Measurements from ENCODE around the gene USP35. TPM values are rescaled to one million over a fixed set of nuclear protein-coding genes. Genes with fewer than 3 reads are reported as not detected.
A peak's percentile ranks its signal among the peaks of the same experiment; 100 is the strongest.

The USP35 gene, protein sequence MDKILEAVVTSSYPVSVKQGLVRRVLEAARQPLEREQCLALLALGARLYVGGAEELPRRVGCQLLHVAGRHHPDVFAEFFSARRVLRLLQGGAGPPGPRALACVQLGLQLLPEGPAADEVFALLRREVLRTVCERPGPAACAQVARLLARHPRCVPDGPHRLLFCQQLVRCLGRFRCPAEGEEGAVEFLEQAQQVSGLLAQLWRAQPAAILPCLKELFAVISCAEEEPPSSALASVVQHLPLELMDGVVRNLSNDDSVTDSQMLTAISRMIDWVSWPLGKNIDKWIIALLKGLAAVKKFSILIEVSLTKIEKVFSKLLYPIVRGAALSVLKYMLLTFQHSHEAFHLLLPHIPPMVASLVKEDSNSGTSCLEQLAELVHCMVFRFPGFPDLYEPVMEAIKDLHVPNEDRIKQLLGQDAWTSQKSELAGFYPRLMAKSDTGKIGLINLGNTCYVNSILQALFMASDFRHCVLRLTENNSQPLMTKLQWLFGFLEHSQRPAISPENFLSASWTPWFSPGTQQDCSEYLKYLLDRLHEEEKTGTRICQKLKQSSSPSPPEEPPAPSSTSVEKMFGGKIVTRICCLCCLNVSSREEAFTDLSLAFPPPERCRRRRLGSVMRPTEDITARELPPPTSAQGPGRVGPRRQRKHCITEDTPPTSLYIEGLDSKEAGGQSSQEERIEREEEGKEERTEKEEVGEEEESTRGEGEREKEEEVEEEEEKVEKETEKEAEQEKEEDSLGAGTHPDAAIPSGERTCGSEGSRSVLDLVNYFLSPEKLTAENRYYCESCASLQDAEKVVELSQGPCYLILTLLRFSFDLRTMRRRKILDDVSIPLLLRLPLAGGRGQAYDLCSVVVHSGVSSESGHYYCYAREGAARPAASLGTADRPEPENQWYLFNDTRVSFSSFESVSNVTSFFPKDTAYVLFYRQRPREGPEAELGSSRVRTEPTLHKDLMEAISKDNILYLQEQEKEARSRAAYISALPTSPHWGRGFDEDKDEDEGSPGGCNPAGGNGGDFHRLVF
- 1 to 10 TPM; 8.0 to 8.6 TPM for total RNA-seq

DNA sequence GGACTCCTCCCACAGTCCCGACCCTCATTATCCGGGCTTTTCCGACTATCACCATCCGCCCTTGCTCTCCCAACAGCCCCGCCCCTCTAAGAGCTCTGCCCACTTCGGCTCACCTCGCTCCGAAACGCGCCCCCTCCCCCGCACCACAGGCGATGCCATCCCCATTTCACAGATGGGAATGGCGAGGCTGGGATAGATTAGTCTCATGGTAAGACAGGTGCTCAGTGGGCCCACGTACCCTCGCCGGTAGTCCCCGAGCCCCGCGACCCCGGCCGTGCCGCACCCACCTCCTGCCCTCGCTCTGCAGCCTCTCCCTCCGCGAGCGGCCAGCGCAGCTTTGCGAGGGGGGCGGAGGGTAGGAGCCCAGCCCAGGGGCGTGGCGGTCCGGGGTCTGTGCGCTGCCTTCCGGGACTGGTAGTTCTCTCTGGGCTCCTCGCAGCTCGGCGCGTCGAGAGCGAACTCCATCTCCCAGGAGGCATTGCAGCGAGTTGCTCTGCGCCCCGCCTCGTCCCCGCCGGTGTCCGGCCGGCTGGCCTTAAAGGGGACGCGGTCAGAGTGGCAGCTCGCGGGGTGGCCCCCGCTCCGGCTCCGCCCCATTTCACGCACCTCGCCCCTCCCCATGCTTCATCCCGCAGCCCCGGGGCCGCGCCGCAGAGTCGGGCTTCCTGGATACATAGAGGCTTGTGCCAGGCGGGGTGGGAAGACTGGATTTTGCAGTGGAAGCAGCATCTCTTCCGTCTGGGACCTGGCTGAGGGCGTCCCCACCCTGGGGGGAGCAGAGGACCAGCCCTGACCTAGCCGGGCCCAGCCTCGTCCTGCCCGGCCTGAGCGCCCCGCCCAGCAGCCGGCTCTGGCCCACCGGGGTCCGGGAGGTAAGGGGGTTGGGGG lies at the start of gene USP35, which contains the start of gene KCTD21:
TSS of gene USP35 (plus strand) at position 634 of the 888 bp plus-strand sequence. CDS start 7,327 bp downstream, outside the sequence.
TSS of gene KCTD21 (minus strand) at position 341 of the 888 bp plus-strand sequence. CDS start 14,072 bp downstream, outside the sequence.
- peak within 1 kb of the TSS; percentile 89 to 91 for H3K4me3 ChIP-seq
- H3K27me3 ChIP-seq = no peaks in the 10 kb centered on the region
- TF ChIP-seq, protein P1, sequence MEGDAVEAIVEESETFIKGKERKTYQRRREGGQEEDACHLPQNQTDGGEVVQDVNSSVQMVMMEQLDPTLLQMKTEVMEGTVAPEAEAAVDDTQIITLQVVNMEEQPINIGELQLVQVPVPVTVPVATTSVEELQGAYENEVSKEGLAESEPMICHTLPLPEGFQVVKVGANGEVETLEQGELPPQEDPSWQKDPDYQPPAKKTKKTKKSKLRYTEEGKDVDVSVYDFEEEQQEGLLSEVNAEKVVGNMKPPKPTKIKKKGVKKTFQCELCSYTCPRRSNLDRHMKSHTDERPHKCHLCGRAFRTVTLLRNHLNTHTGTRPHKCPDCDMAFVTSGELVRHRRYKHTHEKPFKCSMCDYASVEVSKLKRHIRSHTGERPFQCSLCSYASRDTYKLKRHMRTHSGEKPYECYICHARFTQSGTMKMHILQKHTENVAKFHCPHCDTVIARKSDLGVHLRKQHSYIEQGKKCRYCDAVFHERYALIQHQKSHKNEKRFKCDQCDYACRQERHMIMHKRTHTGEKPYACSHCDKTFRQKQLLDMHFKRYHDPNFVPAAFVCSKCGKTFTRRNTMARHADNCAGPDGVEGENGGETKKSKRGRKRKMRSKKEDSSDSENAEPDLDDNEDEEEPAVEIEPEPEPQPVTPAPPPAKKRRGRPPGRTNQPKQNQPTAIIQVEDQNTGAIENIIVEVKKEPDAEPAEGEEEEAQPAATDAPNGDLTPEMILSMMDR (IDR thresholded peaks at IDR 0.05) = no peak
- no peaks in the 10 kb centered on the region for H3K9me3 ChIP-seq
- peak within 1 kb of the TSS; percentile 89 to 91 for H3K27ac ChIP-seq
- no peaks in the 10 kb centered on the region for H3K36me3 ChIP-seq
- DNase-seq (ENCODE audit: low spot score) = peak; percentile 97
- peaks cover 0 to 55% of the 10 kb centered on the region in 2 donors for H3K4me1 ChIP-seq

DNA sequence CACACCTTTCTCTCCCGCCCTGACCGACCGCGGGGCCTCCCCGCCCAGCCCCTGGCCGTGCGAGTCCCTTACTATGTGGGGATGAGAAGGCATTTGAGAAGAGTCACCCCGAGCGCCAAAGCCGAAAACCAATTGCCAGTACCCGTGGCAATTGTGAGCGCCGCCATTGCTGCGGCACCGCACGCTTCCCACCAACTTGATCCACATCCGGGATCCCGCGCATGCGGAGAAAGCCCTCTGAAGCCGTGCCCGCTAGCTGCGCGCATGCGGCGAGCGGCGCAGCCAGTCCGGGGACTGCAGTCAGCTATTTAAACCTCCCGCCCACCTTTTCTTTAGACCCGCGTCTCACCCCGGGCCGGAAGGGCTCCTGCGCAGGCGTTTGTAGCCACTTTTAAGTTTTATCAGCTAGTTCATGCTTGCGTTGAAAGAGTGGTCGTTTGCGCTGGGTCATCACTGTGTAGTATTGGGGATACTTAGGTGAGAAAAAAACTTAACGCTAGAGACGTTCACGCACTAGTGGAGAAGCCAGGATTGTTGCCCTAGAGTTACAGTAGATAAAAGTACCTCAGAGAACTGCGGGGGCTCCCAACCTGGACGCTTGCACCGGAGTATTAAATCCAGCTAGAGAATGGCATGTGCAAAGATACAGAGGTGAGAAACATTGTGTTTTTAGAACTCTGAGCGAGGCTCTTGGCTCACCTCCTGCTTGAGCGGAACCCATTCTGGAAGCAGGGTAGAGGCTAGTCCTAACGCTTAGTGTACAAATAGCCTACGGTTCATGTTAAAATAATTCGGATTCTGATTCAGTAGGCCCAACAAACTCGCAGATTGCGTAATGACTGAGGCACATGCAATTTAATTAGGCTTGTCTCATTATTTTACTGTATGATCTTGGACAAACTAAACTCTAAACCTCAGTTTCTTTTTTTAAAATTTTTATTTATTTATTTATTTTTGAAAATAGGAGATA lies 49.0 kb upstream of the USP35 start, which contains the start of gene ALG8:
TSS of gene ALG8 (minus strand) at position 205 of the 970 bp plus-strand sequence. CDS start at position 167, 38 bp downstream.
- H3K27me3 ChIP-seq = no peaks in the 10 kb centered on the region
- H3K4me1 ChIP-seq = peaks cover 0 to 16% of the 10 kb centered on the region in 2 donors
- no peaks in the 10 kb centered on the region for H3K9me3 ChIP-seq
- DNase-seq (ENCODE audit: low spot score) = peak; percentile 94
- H3K27ac ChIP-seq = peak within 1 kb of the TSS; percentile 69 to 76
- TF ChIP-seq, protein P1 (IDR thresholded peaks at IDR 0.05) = peak in 1 of 2 donors; percentile 16
- H3K36me3 ChIP-seq = no peaks in the 10 kb centered on the region
- peak within 1 kb of the TSS; percentile 53 to 85 for H3K4me3 ChIP-seq

DNA sequence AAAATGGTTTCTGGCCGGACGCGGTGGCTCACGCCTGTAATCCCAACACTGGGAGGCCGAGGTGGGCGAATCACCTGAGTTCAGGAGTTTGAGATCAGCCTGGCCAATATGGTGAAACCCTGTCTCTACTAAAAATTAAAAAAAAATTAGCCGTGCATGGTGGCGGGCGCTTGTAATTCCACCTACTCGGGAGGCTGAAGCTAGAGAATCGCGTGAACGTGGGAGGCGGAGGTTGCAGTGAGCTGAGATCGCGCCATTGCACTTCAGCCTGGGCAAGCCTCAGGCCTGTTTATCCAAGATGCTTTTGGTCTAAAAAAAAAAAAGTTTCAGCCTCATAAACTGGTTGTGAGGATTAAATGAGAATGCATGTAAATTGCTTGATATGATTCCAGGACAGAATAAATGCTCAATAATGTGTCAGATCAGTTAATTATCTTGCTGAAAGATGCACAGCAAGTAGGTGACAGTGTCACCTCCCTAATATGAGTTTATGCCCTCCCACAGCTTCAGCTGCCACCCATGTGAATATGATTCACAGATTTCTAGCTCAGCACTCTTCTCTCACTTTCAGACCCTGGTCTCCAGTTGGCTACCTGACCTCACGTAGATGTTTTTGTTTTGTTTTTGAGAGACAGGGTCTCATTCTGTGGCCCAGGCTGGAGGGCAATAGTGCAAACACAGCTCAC lies 48.2 kb upstream of the USP35 start:
- no peaks in the 10 kb centered on the region for H3K36me3 ChIP-seq
- no peak for DNase-seq (ENCODE audit: low spot score)
- peak overlapping the region; percentile 53 to 85 for H3K4me3 ChIP-seq
- H3K9me3 ChIP-seq = no peaks in the 10 kb centered on the region
- H3K27me3 ChIP-seq = no peaks in the 10 kb centered on the region
- TF ChIP-seq, protein P1 (IDR thresholded peaks at IDR 0.05) = no peak
- no peak overlapping the region for H3K27ac ChIP-seq
- peaks cover 0 to 16% of the 10 kb centered on the region in 2 donors for H3K4me1 ChIP-seq

DNA sequence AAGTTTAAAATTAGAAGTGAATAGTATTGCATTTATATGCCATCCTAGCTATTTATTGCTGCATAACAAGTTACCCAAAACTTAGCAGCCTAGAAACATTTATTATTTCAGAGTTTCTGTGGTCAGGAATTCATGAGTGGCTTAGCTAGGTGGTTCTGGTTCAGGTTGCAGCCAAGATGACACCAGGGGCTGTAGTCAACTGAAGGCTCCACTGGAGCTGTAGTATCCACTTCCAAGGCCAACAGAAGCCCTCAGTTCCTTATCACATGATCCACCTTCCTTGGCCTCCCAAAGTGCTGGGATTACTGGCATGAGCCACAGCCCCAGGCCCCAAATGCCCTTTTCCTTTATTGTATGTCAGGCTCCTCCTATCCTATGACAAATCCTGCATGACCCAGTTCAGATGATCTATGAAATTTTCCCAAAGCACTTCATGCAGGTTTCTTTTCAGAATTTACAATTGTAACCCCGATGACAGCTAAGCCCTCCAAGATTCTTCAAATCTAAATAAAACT lies 43.2 kb upstream of the USP35 start:
- no peaks in the 10 kb centered on the region for H3K27me3 ChIP-seq
- no peak for DNase-seq (ENCODE audit: low spot score)
- peaks cover 0 to 5% of the 10 kb centered on the region in 2 donors for H3K4me1 ChIP-seq
- no peak overlapping the region for H3K4me3 ChIP-seq
- no peaks in the 10 kb centered on the region for H3K36me3 ChIP-seq
- no peak overlapping the region for H3K27ac ChIP-seq
- no peaks in the 10 kb centered on the region for H3K9me3 ChIP-seq
- TF ChIP-seq, protein P1 (IDR thresholded peaks at IDR 0.05) = no peak
